ENCODE results near the gene HPDL. TPM values are rescaled to one million over a fixed set of nuclear protein-coding genes. Genes with fewer than 3 reads are reported as not detected.
"Not testable (repeated sequence)": the region's sequence is repeated elsewhere in the genome, so short reads cannot be mapped to it uniquely, and the experiment has no call there.

HPDL gene
- total RNA-seq, 4 donors from 2014 or later: 0.16 to 2.3 (median 1.1) TPM; not detected in 1

DNA sequence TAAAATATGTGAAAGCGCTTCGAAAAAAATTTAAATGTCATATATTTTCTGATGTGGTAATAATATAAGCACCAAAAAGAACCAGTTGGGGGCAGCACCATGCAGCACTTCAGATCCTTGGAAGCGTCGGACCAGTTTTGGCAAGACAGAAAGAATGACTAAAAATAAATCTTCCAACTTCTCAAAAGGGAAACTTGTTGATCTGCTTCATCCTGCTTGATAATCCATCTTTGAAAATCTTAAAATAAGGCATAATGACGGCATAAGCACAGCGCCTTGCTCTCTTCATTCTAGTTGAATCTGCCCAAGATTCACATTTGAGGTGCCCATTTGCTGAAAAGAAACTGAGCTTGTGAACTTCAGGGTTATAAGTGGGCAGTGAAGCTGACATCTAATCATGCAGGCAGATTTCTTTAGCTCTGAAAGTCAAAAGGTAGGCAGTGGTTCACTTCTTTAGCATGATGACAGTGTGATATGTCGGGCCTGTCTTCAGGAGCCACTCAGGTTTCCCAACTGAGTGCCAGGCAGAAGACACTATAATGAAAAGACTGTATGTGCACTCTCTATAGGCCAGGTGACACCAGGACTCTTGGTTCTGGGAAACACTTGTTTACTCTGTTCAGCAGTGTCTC lies 33.3 kb downstream of the HPDL start:
- peak overlapping the region; percentile 84 to 89 (median 86) for H3K27ac ChIP-seq
- ATAC-seq (peak; percentile 76 to 77), DNase-seq (peak; percentile 56 to 70)
- no peaks in the 10 kb centered on the region for H3K27me3 ChIP-seq
- H3K36me3 ChIP-seq: no peaks in the 10 kb centered on the region
- no peak for TF ChIP-seq POLR2A (IDR thresholded peaks at IDR 0.05)
- TF ChIP-seq, protein P1, sequence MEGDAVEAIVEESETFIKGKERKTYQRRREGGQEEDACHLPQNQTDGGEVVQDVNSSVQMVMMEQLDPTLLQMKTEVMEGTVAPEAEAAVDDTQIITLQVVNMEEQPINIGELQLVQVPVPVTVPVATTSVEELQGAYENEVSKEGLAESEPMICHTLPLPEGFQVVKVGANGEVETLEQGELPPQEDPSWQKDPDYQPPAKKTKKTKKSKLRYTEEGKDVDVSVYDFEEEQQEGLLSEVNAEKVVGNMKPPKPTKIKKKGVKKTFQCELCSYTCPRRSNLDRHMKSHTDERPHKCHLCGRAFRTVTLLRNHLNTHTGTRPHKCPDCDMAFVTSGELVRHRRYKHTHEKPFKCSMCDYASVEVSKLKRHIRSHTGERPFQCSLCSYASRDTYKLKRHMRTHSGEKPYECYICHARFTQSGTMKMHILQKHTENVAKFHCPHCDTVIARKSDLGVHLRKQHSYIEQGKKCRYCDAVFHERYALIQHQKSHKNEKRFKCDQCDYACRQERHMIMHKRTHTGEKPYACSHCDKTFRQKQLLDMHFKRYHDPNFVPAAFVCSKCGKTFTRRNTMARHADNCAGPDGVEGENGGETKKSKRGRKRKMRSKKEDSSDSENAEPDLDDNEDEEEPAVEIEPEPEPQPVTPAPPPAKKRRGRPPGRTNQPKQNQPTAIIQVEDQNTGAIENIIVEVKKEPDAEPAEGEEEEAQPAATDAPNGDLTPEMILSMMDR (IDR thresholded peaks at IDR 0.05 in 4 of 5, conservative IDR thresholded peaks at IDR 0.05 in 1 of 5): peak; percentile 67 to 76 (median 71)
- no peaks in the 10 kb centered on the region for H3K9me3 ChIP-seq
- in situ Hi-C loops (cut with MboI; ENCODE audit: low sequenced_read_pairs in 4 of 4): loop anchor here (5.0 to 10.0 kb wide), 3 partner anchors 132 to 215 kb away; partner anchors contain the start of gene TESK2 (in 4 of the 4)
- peak overlapping the region in 2 of 4 donors; percentile 27 to 29 for H3K4me3 ChIP-seq
- intact Hi-C loops (cut with DNase I; ENCODE audit: low total_unique reads): loop anchor here (1.0 to 5.0 kb wide), 3 partner anchors 77 to 210 kb away; no protein-coding TSS in a partner anchor
- H3K4me1 ChIP-seq: peaks cover 31 to 33% of the 10 kb centered on the region in 2 donors

DNA sequence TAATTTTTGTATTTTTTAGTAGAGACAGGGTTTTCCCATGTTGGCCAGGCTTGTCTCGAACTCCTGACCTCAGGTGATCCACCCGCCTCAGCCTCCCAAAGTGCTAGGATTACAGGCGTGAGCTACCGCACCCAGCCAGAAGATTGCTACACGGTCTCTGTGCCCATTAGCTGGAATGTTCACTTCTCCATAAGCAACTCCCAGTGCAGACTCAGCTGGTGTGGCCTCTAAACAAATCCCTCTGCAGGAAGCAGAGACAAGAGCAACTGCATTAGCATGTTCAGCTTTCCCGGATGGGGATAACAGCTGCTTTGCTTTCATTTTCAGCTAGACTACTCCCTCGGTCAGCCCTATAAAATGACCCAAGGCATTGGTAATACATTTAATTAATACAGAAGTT lies 34.3 kb downstream of the HPDL start:
- H3K4me3 ChIP-seq: peak overlapping the region in 3 of 4 donors; percentile 20 to 26 (median 21)
- TF ChIP-seq, protein P1 (IDR thresholded peaks at IDR 0.05 in 4 of 5, conservative IDR thresholded peaks at IDR 0.05 in 1 of 5): peak in 1 of 5 experiments; percentile 26
- in situ Hi-C loops (cut with MboI; ENCODE audit: low sequenced_read_pairs in 4 of 4): loop anchor here (5.0 to 10.0 kb wide), 3 partner anchors 131 to 214 kb away; partner anchors contain the start of gene TESK2 (in 3 of the 4)
- ATAC-seq (peak; percentile 68 to 83), DNase-seq (peak; percentile 52 to 74)
- not testable (repeated sequence) for H3K9me3 ChIP-seq, H3K36me3 ChIP-seq, H3K27me3 ChIP-seq
- peak overlapping the region; percentile 84 to 89 (median 86) for H3K27ac ChIP-seq
- H3K4me1 ChIP-seq: peaks cover 25 to 26% of the 10 kb centered on the region in 2 donors
- intact Hi-C loops (cut with DNase I; ENCODE audit: low total_unique reads): loop anchor here (1.0 to 5.0 kb wide), 3 partner anchors 76 to 209 kb away; no protein-coding TSS in a partner anchor

DNA sequence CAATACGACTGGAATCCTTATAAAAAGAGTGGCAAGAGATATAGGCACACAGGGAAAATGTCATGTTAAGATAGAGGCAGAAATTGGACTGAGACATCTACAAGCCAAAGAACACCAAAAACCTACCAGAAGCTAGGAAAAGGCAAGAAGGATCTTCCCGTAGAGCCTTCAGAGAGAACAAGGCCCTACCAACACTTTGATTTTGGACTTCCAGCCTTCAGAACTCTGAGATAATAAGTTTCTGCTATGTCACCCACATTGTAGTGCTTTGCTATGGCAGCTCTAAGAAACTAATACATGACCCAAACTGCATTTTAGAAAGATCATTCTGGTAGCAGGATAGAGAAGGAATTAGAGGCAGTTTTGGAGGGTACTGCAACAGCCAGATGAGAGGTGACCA lies 37.6 kb downstream of the HPDL start:
- no peaks in the 10 kb centered on the region for H3K9me3 ChIP-seq
- TF ChIP-seq POLR2A (IDR thresholded peaks at IDR 0.05): no peak
- TF ChIP-seq, protein P1 (IDR thresholded peaks at IDR 0.05 in 4 of 5, conservative IDR thresholded peaks at IDR 0.05 in 1 of 5): no peak
- no peaks in the 10 kb centered on the region for H3K27me3 ChIP-seq
- no peak overlapping the region for H3K27ac ChIP-seq
- intact Hi-C loops (cut with DNase I; ENCODE audit: low total_unique reads) (loop anchor here (5.0 kb wide), 1 partner anchor 73 kb away; no protein-coding TSS in a partner anchor), in situ Hi-C loops (cut with MboI; ENCODE audit: low sequenced_read_pairs in 4 of 4) (loop anchor here (5.0 to 10.0 kb wide), 3 partner anchors 128 to 211 kb away; partner anchors contain the start of gene TESK2 (in 3 of the 4))
- H3K36me3 ChIP-seq: no peaks in the 10 kb centered on the region
- ATAC-seq (no peak), DNase-seq (no peak)
- H3K4me3 ChIP-seq: no peak overlapping the region
- H3K4me1 ChIP-seq: peaks cover 16 to 18% of the 10 kb centered on the region in 2 donors

DNA sequence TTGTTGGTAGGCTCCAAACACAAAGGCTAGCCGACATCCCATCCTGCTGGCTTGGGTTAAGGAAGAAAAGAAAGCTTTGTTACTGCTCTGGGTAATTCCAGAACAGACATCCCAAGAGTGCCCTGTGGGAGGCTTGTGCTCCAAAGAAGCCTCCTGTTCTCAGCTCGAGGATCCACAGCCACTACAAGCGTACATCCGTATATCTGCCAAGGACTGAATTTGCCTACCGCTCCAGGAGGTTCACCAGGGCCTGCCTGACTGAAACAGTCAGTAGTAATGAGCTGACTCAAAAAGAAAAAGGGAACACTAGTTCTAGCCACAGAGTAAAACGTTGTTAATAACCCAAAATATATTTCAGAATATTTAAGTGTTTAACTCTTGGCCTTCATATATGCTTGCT lies 38.4 kb downstream of the HPDL start:
- DNase-seq: no peak
- no peak for ATAC-seq
- Histone ChIP-seq H3K4me1 (peaks cover 10 to 11% of the 10 kb centered on the region in 2 donors), H3K9me3 (no peaks in the 10 kb centered on the region), H3K36me3 (no peaks in the 10 kb centered on the region), H3K4me3 (no peak overlapping the region), H3K27ac (no peak overlapping the region), H3K27me3 (no peaks in the 10 kb centered on the region)
- TF ChIP-seq POLR2A (IDR thresholded peaks at IDR 0.05): no peak
- TF ChIP-seq, protein P1 (IDR thresholded peaks at IDR 0.05 in 4 of 5, conservative IDR thresholded peaks at IDR 0.05 in 1 of 5): no peak
- intact Hi-C loops (cut with DNase I; ENCODE audit: low total_unique reads): no loop called here
- in situ Hi-C loops (cut with MboI; ENCODE audit: low sequenced_read_pairs in 4 of 4): loop anchor here in 2 of 4 donors (10.0 kb wide), 2 partner anchors 200 to 210 kb away; no protein-coding TSS in a partner anchor
